HEK293 (cell line): ENCODE data around the gene SRSF1.

Experiments
- BCL11B ChIP-seq: fragments of 450-650 bp; formaldehyde crosslinking; IDR thresholded peaks from 2 replicates; pipeline ENCODE4 v1.5.1; 2016; ENCODE audit warnings: low read depth, missing biosample characterization, missing genetic modification characterization
- IKZF3 ChIP-seq: fragments of 450-650 bp; IDR thresholded peaks from 2 replicates; pipeline ENCODE4 v1.5.0; 2018; ENCODE audit warnings: missing biosample characterization, mild to moderate bottlenecking, missing genetic modification characterization, moderate library complexity
- MYNN ChIP-seq: fragments of 450-650 bp; formaldehyde crosslinking; IDR thresholded peaks from 2 replicates; pipeline ENCODE4 v1.5.1; 2016; ENCODE audit warnings: missing biosample characterization, missing genetic modification characterization, borderline replicate concordance
- YY1 ChIP-seq: fragments of 450-650 bp; formaldehyde crosslinking; IDR thresholded peaks from 2 replicates; pipeline ENCODE4 v1.5.1; 2018; ENCODE audit warnings: missing biosample characterization, missing genetic modification characterization
- ZBTB26 ChIP-seq: fragments of 450-650 bp; formaldehyde crosslinking; optimal IDR thresholded peaks from 2 replicates; pipeline ENCODE3; 2016; ENCODE audit warnings: missing biosample characterization, mild to moderate bottlenecking, missing genetic modification characterization
- ZBTB7A ChIP-seq: fragments of 450-650 bp; formaldehyde crosslinking; IDR thresholded peaks from 2 replicates; pipeline ENCODE4 v1.5.1; 2016; ENCODE audit warnings: low read depth, missing biosample characterization, missing genetic modification characterization
- ZFHX2 ChIP-seq: fragments of 450-650 bp; formaldehyde crosslinking; conservative IDR thresholded peaks from 2 replicates; pipeline ENCODE4 v1.5.1; 2016; ENCODE audit warnings: missing biosample characterization, missing genetic modification characterization
- ZNF121 ChIP-seq: fragments of 450-650 bp; formaldehyde crosslinking; IDR thresholded peaks from 2 replicates; pipeline ENCODE4 v1.5.1; 2016; ENCODE audit warnings: missing biosample characterization, missing genetic modification characterization
- ZNF2 ChIP-seq: fragments of 450-650 bp; formaldehyde crosslinking; IDR thresholded peaks from 2 replicates; pipeline ENCODE4 v1.5.1; 2016; ENCODE audit warnings: missing biosample characterization, missing genetic modification characterization
- ZNF24 ChIP-seq: fragments of 450-650 bp; formaldehyde crosslinking; IDR thresholded peaks from 2 replicates; pipeline ENCODE4 v1.5.1; 2016; ENCODE audit warnings: missing biosample characterization, missing genetic modification characterization
- ZNF292 ChIP-seq: fragments of 450-650 bp; formaldehyde crosslinking; IDR thresholded peaks from 2 replicates; pipeline ENCODE4 v1.5.1; 2016; ENCODE audit warnings: low read depth, missing biosample characterization, missing genetic modification characterization, borderline replicate concordance
- ZNF324 ChIP-seq: fragments of 450-650 bp; formaldehyde crosslinking; IDR thresholded peaks from 2 replicates; pipeline ENCODE4 v1.5.1; 2016; ENCODE audit warnings: missing biosample characterization, missing genetic modification characterization
- ZNF366 ChIP-seq: fragments of 450-650 bp; formaldehyde crosslinking; conservative IDR thresholded peaks from 2 replicates; pipeline ENCODE4 v1.5.1; 2016; ENCODE audit warnings: missing biosample characterization, missing genetic modification characterization
- ZNF596 ChIP-seq: fragments of 450-650 bp; IDR thresholded peaks from 2 replicates; pipeline ENCODE4 v1.5.0; 2018; ENCODE audit warnings: missing biosample characterization, mild to moderate bottlenecking, missing genetic modification characterization, moderate library complexity
- ZNF639 ChIP-seq: fragments of 450-650 bp; formaldehyde crosslinking; IDR thresholded peaks from 2 replicates; pipeline ENCODE4 v1.5.1; 2016; ENCODE audit warnings: missing biosample characterization, missing genetic modification characterization
- ZNF664 ChIP-seq: fragments of 450-650 bp; formaldehyde crosslinking; IDR thresholded peaks from 2 replicates; pipeline ENCODE4 v1.5.1; 2016; ENCODE audit warnings: missing biosample characterization, missing genetic modification characterization
- ZNF692 ChIP-seq: fragments of 450-650 bp; formaldehyde crosslinking; IDR thresholded peaks from 2 replicates; pipeline ENCODE4 v1.5.1; 2016; ENCODE audit warnings: missing biosample characterization, missing genetic modification characterization
- ZNF785 ChIP-seq: fragments of 450-650 bp; formaldehyde crosslinking; IDR thresholded peaks from 2 replicates; pipeline ENCODE4 v1.5.1; 2016; ENCODE audit warnings: missing biosample characterization, missing genetic modification characterization
- ZNF792 ChIP-seq: fragments of 450-650 bp; formaldehyde crosslinking; IDR thresholded peaks from 2 replicates; pipeline ENCODE4 v1.5.1; 2016; ENCODE audit warnings: missing biosample characterization, missing genetic modification characterization
- ZSCAN23 ChIP-seq: fragments of 450-650 bp; formaldehyde crosslinking; IDR thresholded peaks from 2 replicates; pipeline ENCODE4 v1.5.1; 2016; ENCODE audit warnings: missing biosample characterization, missing genetic modification characterization
- ZSCAN4 ChIP-seq: fragments of 450-650 bp; formaldehyde crosslinking; IDR thresholded peaks from 2 replicates; pipeline ENCODE4 v1.5.1; 2017; ENCODE audit warnings: missing biosample characterization, missing genetic modification characterization
- ZXDB ChIP-seq: fragments of 450-650 bp; formaldehyde crosslinking; IDR thresholded peaks from 2 replicates; pipeline ENCODE4 v1.5.1; 2016; ENCODE audit warnings: missing biosample characterization, missing genetic modification characterization
- TF ChIP-seq, protein P1 (sequence below): fragments of 450-650 bp; formaldehyde crosslinking; IDR thresholded peaks from 2 replicates; pipeline ENCODE4 v1.5.1; 2017; ENCODE audit warnings: missing biosample characterization, missing genetic modification characterization
- TF ChIP-seq, protein P2 (sequence below): fragments of 450-650 bp; IDR thresholded peaks from 2 replicates; pipeline ENCODE4 v1.5.1; 2018; ENCODE audit warnings: missing biosample characterization, mild to moderate bottlenecking, missing genetic modification characterization

SRSF1 gene

DNA sequence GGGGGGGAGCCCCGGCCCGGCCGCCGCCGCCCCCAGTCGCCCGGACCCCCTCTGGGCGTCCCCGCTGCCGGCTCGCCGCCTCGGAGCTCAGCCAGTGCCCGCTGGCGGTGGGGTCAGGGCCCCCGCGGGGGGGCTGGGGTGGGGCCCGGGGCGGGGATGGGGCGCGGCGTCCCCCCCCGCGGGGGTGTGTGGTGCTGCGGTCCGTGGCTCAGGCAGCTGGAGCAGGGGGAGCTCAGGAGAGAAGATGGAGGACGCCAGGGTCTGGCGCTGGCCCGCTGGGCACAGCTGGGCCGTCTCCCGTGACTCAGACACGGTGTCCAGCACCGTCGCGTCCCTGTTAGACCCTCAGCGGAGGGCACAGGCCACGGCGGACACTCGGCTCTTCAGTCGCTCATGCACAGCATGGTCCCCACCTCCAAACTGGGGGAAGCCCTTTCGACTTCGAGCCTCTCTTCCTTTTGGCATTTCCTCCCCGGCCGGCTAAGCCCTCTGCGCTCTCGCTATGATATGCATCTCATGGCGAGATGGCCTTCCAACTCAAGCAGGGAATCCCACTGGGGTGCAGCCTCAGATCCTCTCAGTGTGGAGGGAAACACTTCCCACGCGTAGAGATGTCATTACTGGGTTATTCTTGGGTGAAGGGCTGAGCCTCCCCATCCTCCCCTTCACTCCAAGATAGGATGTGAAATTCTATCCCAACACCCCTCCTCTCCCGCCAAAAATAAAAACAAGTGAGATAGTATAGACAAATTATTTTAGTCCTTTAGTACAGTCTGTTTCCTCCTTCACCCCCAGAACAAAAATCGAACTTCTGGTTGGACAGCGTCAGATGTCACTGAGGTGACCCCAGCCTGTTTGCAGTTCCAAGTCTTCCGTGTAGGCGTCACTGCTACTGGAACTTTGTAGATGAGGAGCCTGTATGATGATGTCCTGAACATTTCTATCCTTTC is 18.5 kb downstream of the SRSF1 start (continued):
- 0 out of 2 replicates have a peak, but pooled peaks have one; percentile 44 for TF ChIP-seq ZNF639 (tag by site-specific recombination)
- TF ChIP-seq ZNF2 (tag by site-specific recombination) = peak; percentile 64
- peak; percentile 67 for TF ChIP-seq YY1 (tag by site-specific recombination)
- TF ChIP-seq ZXDB (tag by site-specific recombination) = peak; percentile 65; the same call in 1 of the 2 replicates
- peak; percentile 28 for TF ChIP-seq ZBTB26 (tag by site-specific recombination)
- TF ChIP-seq ZSCAN23 (tag by site-specific recombination) = 0 out of 2 replicates have a peak, but pooled peaks have one; percentile 15
- 0 out of 2 replicates have a peak, but pooled peaks have one; percentile 6 for TF ChIP-seq IKZF3 (tag by site-specific recombination)
- TF ChIP-seq ZNF366 (tag by site-specific recombination) = peak; percentile 79
- TF ChIP-seq BCL11B = 0 out of 2 replicates have a peak, but pooled peaks have one; percentile 18
- TF ChIP-seq ZFHX2 (tag by site-specific recombination) = peak; percentile 75
- TF ChIP-seq, protein P1, sequence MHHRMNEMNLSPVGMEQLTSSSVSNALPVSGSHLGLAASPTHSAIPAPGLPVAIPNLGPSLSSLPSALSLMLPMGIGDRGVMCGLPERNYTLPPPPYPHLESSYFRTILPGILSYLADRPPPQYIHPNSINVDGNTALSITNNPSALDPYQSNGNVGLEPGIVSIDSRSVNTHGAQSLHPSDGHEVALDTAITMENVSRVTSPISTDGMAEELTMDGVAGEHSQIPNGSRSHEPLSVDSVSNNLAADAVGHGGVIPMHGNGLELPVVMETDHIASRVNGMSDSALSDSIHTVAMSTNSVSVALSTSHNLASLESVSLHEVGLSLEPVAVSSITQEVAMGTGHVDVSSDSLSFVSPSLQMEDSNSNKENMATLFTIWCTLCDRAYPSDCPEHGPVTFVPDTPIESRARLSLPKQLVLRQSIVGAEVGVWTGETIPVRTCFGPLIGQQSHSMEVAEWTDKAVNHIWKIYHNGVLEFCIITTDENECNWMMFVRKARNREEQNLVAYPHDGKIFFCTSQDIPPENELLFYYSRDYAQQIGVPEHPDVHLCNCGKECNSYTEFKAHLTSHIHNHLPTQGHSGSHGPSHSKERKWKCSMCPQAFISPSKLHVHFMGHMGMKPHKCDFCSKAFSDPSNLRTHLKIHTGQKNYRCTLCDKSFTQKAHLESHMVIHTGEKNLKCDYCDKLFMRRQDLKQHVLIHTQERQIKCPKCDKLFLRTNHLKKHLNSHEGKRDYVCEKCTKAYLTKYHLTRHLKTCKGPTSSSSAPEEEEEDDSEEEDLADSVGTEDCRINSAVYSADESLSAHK (tag by site-specific recombination) = no peak
- no peak for TF ChIP-seq ZNF292
- peak; percentile 50; the same call in 1 of the 2 replicates for TF ChIP-seq MYNN (tag by site-specific recombination)
- TF ChIP-seq ZNF792 (tag by site-specific recombination) = 0 out of 2 replicates have a peak, but pooled peaks have one; percentile 50
- no peak for TF ChIP-seq ZNF596 (tag by site-specific recombination)
- no peak for TF ChIP-seq ZNF785 (tag by site-specific recombination)
- 0 out of 2 replicates have a peak, but pooled peaks have one; percentile 38 for TF ChIP-seq ZNF692
- TF ChIP-seq ZSCAN4 (tag by site-specific recombination) = peak; percentile 21; the same call in 1 of the 2 replicates
- TF ChIP-seq, protein P2, sequence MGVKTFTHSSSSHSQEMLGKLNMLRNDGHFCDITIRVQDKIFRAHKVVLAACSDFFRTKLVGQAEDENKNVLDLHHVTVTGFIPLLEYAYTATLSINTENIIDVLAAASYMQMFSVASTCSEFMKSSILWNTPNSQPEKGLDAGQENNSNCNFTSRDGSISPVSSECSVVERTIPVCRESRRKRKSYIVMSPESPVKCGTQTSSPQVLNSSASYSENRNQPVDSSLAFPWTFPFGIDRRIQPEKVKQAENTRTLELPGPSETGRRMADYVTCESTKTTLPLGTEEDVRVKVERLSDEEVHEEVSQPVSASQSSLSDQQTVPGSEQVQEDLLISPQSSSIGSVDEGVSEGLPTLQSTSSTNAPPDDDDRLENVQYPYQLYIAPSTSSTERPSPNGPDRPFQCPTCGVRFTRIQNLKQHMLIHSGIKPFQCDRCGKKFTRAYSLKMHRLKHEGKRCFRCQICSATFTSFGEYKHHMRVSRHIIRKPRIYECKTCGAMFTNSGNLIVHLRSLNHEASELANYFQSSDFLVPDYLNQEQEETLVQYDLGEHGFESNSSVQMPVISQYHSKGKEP (tag by site-specific recombination) = 0 out of 2 replicates have a peak, but pooled peaks have one; percentile 4
- TF ChIP-seq ZNF121 (tag by site-specific recombination) = no peak
- TF ChIP-seq ZNF324 (tag by site-specific recombination) = 0 out of 2 replicates have a peak, but pooled peaks have one; percentile 15
- TF ChIP-seq ZNF24 (tag by site-specific recombination) = 0 out of 2 replicates have a peak, but pooled peaks have one; percentile 37
- no peak for TF ChIP-seq ZNF664 (tag by site-specific recombination)
- 0 out of 2 replicates have a peak, but pooled peaks have one; percentile 53 for TF ChIP-seq ZBTB7A (tag by site-specific recombination)
- TF ChIP-seq, all 188 proteins: peak for 61
